ENCODE measurements around the gene YARS1. TPM values are rescaled to one million over a fixed set of nuclear protein-coding genes. Genes with fewer than 3 reads are reported as not detected.

Gene YARS1
- total and polyA plus RNA-seq, 2 of the 13 experiments (the other 11 are each of a cell fraction or from before 2014, with no cell fraction given) = 50.1 to 113 TPM

GRCh38 chr1:32773018-32773763, 44.0 kb downstream of the YARS1 start (continued):
- TF ChIP-seq, protein P1, sequence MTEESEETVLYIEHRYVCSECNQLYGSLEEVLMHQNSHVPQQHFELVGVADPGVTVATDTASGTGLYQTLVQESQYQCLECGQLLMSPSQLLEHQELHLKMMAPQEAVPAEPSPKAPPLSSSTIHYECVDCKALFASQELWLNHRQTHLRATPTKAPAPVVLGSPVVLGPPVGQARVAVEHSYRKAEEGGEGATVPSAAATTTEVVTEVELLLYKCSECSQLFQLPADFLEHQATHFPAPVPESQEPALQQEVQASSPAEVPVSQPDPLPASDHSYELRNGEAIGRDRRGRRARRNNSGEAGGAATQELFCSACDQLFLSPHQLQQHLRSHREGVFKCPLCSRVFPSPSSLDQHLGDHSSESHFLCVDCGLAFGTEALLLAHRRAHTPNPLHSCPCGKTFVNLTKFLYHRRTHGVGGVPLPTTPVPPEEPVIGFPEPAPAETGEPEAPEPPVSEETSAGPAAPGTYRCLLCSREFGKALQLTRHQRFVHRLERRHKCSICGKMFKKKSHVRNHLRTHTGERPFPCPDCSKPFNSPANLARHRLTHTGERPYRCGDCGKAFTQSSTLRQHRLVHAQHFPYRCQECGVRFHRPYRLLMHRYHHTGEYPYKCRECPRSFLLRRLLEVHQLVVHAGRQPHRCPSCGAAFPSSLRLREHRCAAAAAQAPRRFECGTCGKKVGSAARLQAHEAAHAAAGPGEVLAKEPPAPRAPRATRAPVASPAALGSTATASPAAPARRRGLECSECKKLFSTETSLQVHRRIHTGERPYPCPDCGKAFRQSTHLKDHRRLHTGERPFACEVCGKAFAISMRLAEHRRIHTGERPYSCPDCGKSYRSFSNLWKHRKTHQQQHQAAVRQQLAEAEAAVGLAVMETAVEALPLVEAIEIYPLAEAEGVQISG (CRISPR knock-in tag; IDR thresholded peaks at IDR 0.05) = peak; percentile 59
- TF ChIP-seq RARA (CRISPR knock-in tag; IDR thresholded peaks at IDR 0.05) (no peak), TBX2 (CRISPR knock-in tag; IDR thresholded peaks at IDR 0.05; ENCODE audit: borderline replicate concordance) (no peak), ZNF335 (CRISPR knock-in tag; IDR thresholded peaks at IDR 0.05) (no peak), ZNF431 (CRISPR knock-in tag; IDR thresholded peaks at IDR 0.05; ENCODE audit: borderline replicate concordance, low read depth) (0 out of 2 replicates have a peak, but pooled peaks have one; percentile 25), FOXK2 (IDR thresholded peaks at IDR 0.05) (no peak), RFXAP (CRISPR knock-in tag; IDR thresholded peaks at IDR 0.05; ENCODE audit: borderline replicate concordance) (0 out of 2 replicates have a peak, but pooled peaks have one; percentile 35), KDM1A (CRISPR knock-in tag; IDR thresholded peaks at IDR 0.05) (no peak), ELF3 (CRISPR knock-in tag; IDR thresholded peaks at IDR 0.05) (0 out of 2 replicates have a peak, but pooled peaks have one; percentile 19), CHD2 (IDR thresholded peaks at IDR 0.05; ENCODE audit: low read depth, low read length) (no peak), ZNF670 (CRISPR knock-in tag; IDR thresholded peaks at IDR 0.05; ENCODE audit: borderline replicate concordance) (no peak), ADNP (CRISPR knock-in tag; IDR thresholded peaks at IDR 0.05) (no peak), HNRNPL (IDR thresholded peaks at IDR 0.05; ENCODE audit: low read depth, low read length) (0 out of 2 replicates have a peak, but pooled peaks have one; percentile 25), HDAC2 (CRISPR knock-in tag; IDR thresholded peaks at IDR 0.05) (no peak), KDM2A (CRISPR knock-in tag; IDR thresholded peaks at IDR 0.05; ENCODE audit: borderline replicate concordance, low read depth) (peak; percentile 78), ZNF501 (CRISPR knock-in tag; IDR thresholded peaks at IDR 0.05) (0 out of 2 replicates have a peak, but pooled peaks have one; percentile 17), MLXIP (CRISPR knock-in tag; IDR thresholded peaks at IDR 0.05; ENCODE audit: borderline replicate concordance) (no peak), ZNF280D (CRISPR knock-in tag; IDR thresholded peaks at IDR 0.05) (no peak), RBM22 (optimal IDR thresholded peaks at IDR 0.05; ENCODE audit: low read length) (peak; percentile 48), NBN (conservative IDR thresholded peaks at IDR 0.05) (no peak), FOXJ3 (CRISPR knock-in tag; IDR thresholded peaks at IDR 0.05; ENCODE audit: borderline replicate concordance) (no peak)
- TF ChIP-seq, protein P2, sequence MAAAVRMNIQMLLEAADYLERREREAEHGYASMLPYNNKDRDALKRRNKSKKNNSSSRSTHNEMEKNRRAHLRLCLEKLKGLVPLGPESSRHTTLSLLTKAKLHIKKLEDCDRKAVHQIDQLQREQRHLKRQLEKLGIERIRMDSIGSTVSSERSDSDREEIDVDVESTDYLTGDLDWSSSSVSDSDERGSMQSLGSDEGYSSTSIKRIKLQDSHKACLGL (CRISPR knock-in tag; IDR thresholded peaks at IDR 0.05) = no peak

All from HepG2 (cell line).